HG03135 (cell line): ENCODE measurements around the gene MCM3AP.

Experiments
- ATAC-seq: cut with Tn5 transposase; IDR thresholded peaks from one replicate; pipeline ENCODE4 v1.9.1; 2021; ENCODE audit warnings: mild to moderate bottlenecking, moderate library complexity; ENCODE audit not compliant: unreplicated experiment

Gene MCM3AP

GRCh38 chr21:46274797-46275390 lies 10.5 kb downstream of the MCM3AP start:
- ATAC-seq: no peak

GRCh38 chr21:46273341-46273740 lies 12.1 kb downstream of the MCM3AP start:
- ATAC-seq: no peak

GRCh38 chr21:46269466-46269865 lies 15.9 kb downstream of the MCM3AP start:
- ATAC-seq: no peak

- no peak for ATAC-seq
Observed at GRCh38 chr21:46268371-46268770, 17.0 kb downstream of the MCM3AP start.

- no peak for ATAC-seq
Observed at GRCh38 chr21:46266946-46267345, 18.5 kb downstream of the MCM3AP start.

- ATAC-seq: no peak
Observed at GRCh38 chr21:46265736-46266525, 19.5 kb downstream of the MCM3AP start.

- no peak for ATAC-seq
Observed at GRCh38 chr21:46264690-46265144, 20.7 kb downstream of the MCM3AP start.

GRCh38 chr21:46264046-46264689 lies 21.2 kb downstream of the MCM3AP start:
- no peak for ATAC-seq

- no peak for ATAC-seq
Observed at GRCh38 chr21:46256501-46256994, 28.9 kb downstream of the MCM3AP start.

- ATAC-seq: no peak
Observed at GRCh38 chr21:46255758-46256337, 29.6 kb downstream of the MCM3AP start.

- no peak for ATAC-seq
Observed at GRCh38 chr21:46255166-46255565, 30.2 kb downstream of the MCM3AP start.

- peak; percentile 49 for ATAC-seq
Observed at GRCh38 chr21:46254208-46254975, 31.0 kb downstream of the MCM3AP start.

- ATAC-seq: peak; percentile 50
Observed at GRCh38 chr21:46253610-46254124, 31.7 kb downstream of the MCM3AP start.

- ATAC-seq: no peak
Observed at GRCh38 chr21:46252840-46253239, 32.6 kb downstream of the MCM3AP start.

GRCh38 chr21:46250146-46250725 lies 35.2 kb downstream of the MCM3AP start:
- no peak for ATAC-seq

- no peak for ATAC-seq
Observed at GRCh38 chr21:46248827-46249226, 36.6 kb downstream of the MCM3AP start.

GRCh38 chr21:46248422-46248782 lies 37.0 kb downstream of the MCM3AP start:
- ATAC-seq: no peak

GRCh38 chr21:46247699-46248421 lies 37.6 kb downstream of the MCM3AP start:
- ATAC-seq: no peak

- no peak for ATAC-seq
Observed at GRCh38 chr21:46246345-46246744, 39.1 kb downstream of the MCM3AP start.
